GM21515 (cell line): ENCODE data around the gene DISC1.

ENCODE experiments used
- ATAC-seq: cut with Tn5 transposase; IDR thresholded peaks from one replicate; pipeline ENCODE4 v1.9.1; 2021; ENCODE audit not compliant: unreplicated experiment

The DISC1 gene

GRCh38 chr1:231972111-231972445, 345.5 kb downstream of the DISC1 start:
- ATAC-seq = no peak

- no peak for ATAC-seq
Measured at GRCh38 chr1:231973830-231974229, 347.2 kb downstream of the DISC1 start.

GRCh38 chr1:231976231-231976630, 349.6 kb downstream of the DISC1 start:
- ATAC-seq = no peak

GRCh38 chr1:231981675-231982074, 355.1 kb downstream of the DISC1 start:
- ATAC-seq = no peak

- no peak for ATAC-seq
Measured at GRCh38 chr1:231982871-231983587, 356.4 kb downstream of the DISC1 start.

GRCh38 chr1:231983588-231984193, 357.1 kb downstream of the DISC1 start:
- ATAC-seq = no peak

- no peak for ATAC-seq
Measured at GRCh38 chr1:231985296-231986023, 358.9 kb downstream of the DISC1 start.

GRCh38 chr1:231986631-231987336, 360.2 kb downstream of the DISC1 start:
- no peak for ATAC-seq

- no peak for ATAC-seq
Measured at GRCh38 chr1:231990388-231990787, 363.8 kb downstream of the DISC1 start.

- ATAC-seq = no peak
Measured at GRCh38 chr1:231991231-231991630, 364.6 kb downstream of the DISC1 start.

- ATAC-seq = no peak
Measured at GRCh38 chr1:231993968-231994455, 367.4 kb downstream of the DISC1 start.

GRCh38 chr1:231998791-231999190, 372.2 kb downstream of the DISC1 start:
- ATAC-seq = no peak

GRCh38 chr1:232005300-232005699, 378.7 kb downstream of the DISC1 start:
- no peak for ATAC-seq

GRCh38 chr1:232009741-232010140, 383.2 kb downstream of the DISC1 start:
- no peak for ATAC-seq

GRCh38 chr1:232011961-232012360, 385.4 kb downstream of the DISC1 start:
- ATAC-seq = no peak

GRCh38 chr1:232012773-232013386, 386.3 kb downstream of the DISC1 start:
- no peak for ATAC-seq

GRCh38 chr1:232014941-232015340, 388.4 kb downstream of the DISC1 start:
- no peak for ATAC-seq

GRCh38 chr1:232016616-232017015, 390.0 kb downstream of the DISC1 start:
- no peak for ATAC-seq

- no peak for ATAC-seq
Measured at GRCh38 chr1:232017057-232017456, 390.5 kb downstream of the DISC1 start.

- ATAC-seq = no peak
Measured at GRCh38 chr1:232017759-232018158, 391.2 kb downstream of the DISC1 start.
